ENCODE data around the gene ANKRD28.

ANKRD28 gene

DNA sequence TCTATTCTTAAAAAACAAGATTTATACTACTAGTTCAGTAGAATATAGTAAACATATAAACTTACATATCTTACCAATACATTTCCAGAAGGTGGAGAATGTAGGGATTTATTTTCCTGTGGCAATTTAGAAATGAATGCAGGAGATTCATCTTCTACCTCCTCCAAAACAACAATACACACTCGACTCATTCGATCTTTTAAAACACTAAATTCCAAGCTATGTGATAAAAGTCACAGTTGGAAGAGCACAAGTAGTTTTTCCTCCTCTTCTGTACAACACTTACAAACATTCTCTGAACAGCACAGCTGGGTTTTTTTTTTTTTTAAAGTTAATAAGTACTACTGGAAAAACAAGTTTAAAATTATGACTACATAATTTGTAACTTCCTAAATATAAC, 1.4 kb downstream of the ANKRD28 start:
- TF ChIP-seq CTCF (conservative IDR thresholded peaks at IDR 0.05) = no peak
- no peak for TF ChIP-seq ZFX (IDR thresholded peaks at IDR 0.05)
- no peak overlapping the region for H3K27ac ChIP-seq

GRCh38 chr3:15795651-15796308, 2.0 kb downstream of the ANKRD28 start:
- no peak overlapping the region for H3K27ac ChIP-seq

GRCh38 chr3:15794842-15795650, 2.7 kb downstream of the ANKRD28 start:
- H3K27ac ChIP-seq = no peak overlapping the region
- TF ChIP-seq CTCF (conservative IDR thresholded peaks at IDR 0.05) = no peak
- no peak for TF ChIP-seq ZFX (IDR thresholded peaks at IDR 0.05)

More at GRCh38 chr3:15795651-15796308, 2.0 kb downstream of the ANKRD28 start:
- TF ChIP-seq ZFX (IDR thresholded peaks at IDR 0.05) (no peak), CTCF (conservative IDR thresholded peaks at IDR 0.05) (no peak)

- H3K27ac ChIP-seq = no peak overlapping the region
- no peak for TF ChIP-seq ZFX (IDR thresholded peaks at IDR 0.05)
- no peak for TF ChIP-seq CTCF (conservative IDR thresholded peaks at IDR 0.05)
Observed at GRCh38 chr3:15794303-15794771, 3.4 kb downstream of the ANKRD28 start.

GRCh38 chr3:15791525-15791924, 6.3 kb downstream of the ANKRD28 start:
- TF ChIP-seq CTCF (conservative IDR thresholded peaks at IDR 0.05) (no peak), ZFX (IDR thresholded peaks at IDR 0.05) (no peak)
- no peak overlapping the region for H3K27ac ChIP-seq

GRCh38 chr3:15787941-15788340, 9.8 kb downstream of the ANKRD28 start:
- TF ChIP-seq CTCF (conservative IDR thresholded peaks at IDR 0.05) = no peak
- no peak for TF ChIP-seq ZFX (IDR thresholded peaks at IDR 0.05)
- no peak overlapping the region for H3K27ac ChIP-seq

GRCh38 chr3:15787526-15787925, 10.3 kb downstream of the ANKRD28 start:
- TF ChIP-seq CTCF (conservative IDR thresholded peaks at IDR 0.05) = no peak
- no peak for TF ChIP-seq ZFX (IDR thresholded peaks at IDR 0.05)

More at GRCh38 chr3:15787526-15787925, 10.3 kb downstream of the ANKRD28 start:
- H3K27ac ChIP-seq = no peak overlapping the region

All from C4-2B (cell line).